HFF-Myc (cell line): ENCODE measurements around the gene CXCR6.
"Not testable (repeated sequence)": the region's sequence is repeated elsewhere in the genome, so short reads cannot be mapped to it uniquely, and the experiment has no call there.

Experiments used
- DNase-seq: peaks from one replicate; pipeline ENCODE4 v3.0.0-alpha.2; 2011; ENCODE audit warnings: low read depth; ENCODE audit errors: extremely low read depth
- H3K4me3 ChIP-seq: replicated peaks from 2 replicates; pipeline ENCODE4 v1.5.1; 2011; ENCODE audit warnings: low read depth, mild to moderate bottlenecking, control low read depth, low read length
- CTCF ChIP-seq: IDR thresholded peaks from 2 replicates; pipeline ENCODE4 v1.5.1; 2012; ENCODE audit warnings: mild to moderate bottlenecking, low read depth, low read length, control low read depth; ENCODE audit errors: missing control alignments

CXCR6 gene

GRCh38 chr3:45992133-45992729 lies 49.0 kb downstream of the CXCR6 start:
- H3K4me3 ChIP-seq, result no peak overlapping the region
- DNase-seq, result no peak
- TF ChIP-seq CTCF, result no peak

GRCh38 chr3:45992821-45993221 lies 49.6 kb downstream of the CXCR6 start:
- no peak for TF ChIP-seq CTCF
- no peak overlapping the region for H3K4me3 ChIP-seq
- peak; percentile 84 for DNase-seq

- H3K4me3 ChIP-seq, result no peak overlapping the region; the same call in 1 of the 2 replicates
- TF ChIP-seq CTCF, result no peak
- no peak for DNase-seq
Measured at GRCh38 chr3:45993421-45994027, 50.3 kb downstream of the CXCR6 start.

GRCh38 chr3:45994419-45995235 lies 51.4 kb downstream of the CXCR6 start:
- no peak for DNase-seq
- TF ChIP-seq CTCF, result no peak
- peak overlapping the region; percentile 93 for H3K4me3 ChIP-seq

- DNase-seq, result peak; percentile 53
- TF ChIP-seq CTCF, result no peak
- H3K4me3 ChIP-seq, result peak within 1 kb of the TSS; percentile 93
Measured at GRCh38 chr3:45995236-45996192, 52.2 kb downstream of the CXCR6 start, which contains the start of gene FYCO1. Gene FYCO1 (minus strand): TSS chr3:45995824. CDS start chr3:45984910, 10,914 bp downstream.

GRCh38 chr3:45997499-45997898 lies 54.2 kb downstream of the CXCR6 start:
- H3K4me3 ChIP-seq, result not testable (repeated sequence)

More at GRCh38 chr3:45997499-45997898, 54.2 kb downstream of the CXCR6 start:
- not testable (repeated sequence) for DNase-seq
